ENCODE data around the gene OR5L2. TPM values are rescaled to one million over a fixed set of nuclear protein-coding genes. Genes with fewer than 3 reads are reported as not detected.

The OR5L2 gene
- total RNA-seq, 1 experiment from 2014 or later: not detected

GRCh38 chr11:55849037-55849436 is 22.0 kb downstream of the OR5L2 start:
- Histone ChIP-seq H3K4me1 (ENCODE audit: control insufficient read depth in 1 of 2, insufficient read depth in 2 of 2, low read length in 2 of 2) (no peaks in the 10 kb centered on the region), H3K4me2 (ENCODE audit: low read length) (no peak overlapping the region), H3K36me3 (ENCODE audit: control insufficient read depth in 1 of 2, insufficient read depth in 2 of 2, low read length in 2 of 2) (no peaks in the 10 kb centered on the region), H3K79me2 (ENCODE audit: insufficient read depth, low read length) (no peaks in the 10 kb centered on the region), H3K9me2 (ENCODE audit: insufficient read depth) (no peaks in the 10 kb centered on the region), H3K9me3 (ENCODE audit: control insufficient read depth in 1 of 2, insufficient read depth in 1 of 2, low read depth in 1 of 2, low read length in 2 of 2) (peaks cover 3 to 13% of the 10 kb centered on the region in 2 experiments; a peak in 3 of 4 replicates), H4K20me1 (ENCODE audit: insufficient read depth) (no peaks in the 10 kb centered on the region), H3K27me3 (ENCODE audit: insufficient read depth, low read length) (no peaks in the 10 kb centered on the region), H3K4me3 (replicated peaks in 1 of 2; ENCODE audit: low read depth in 1 of 2, low read length in 2 of 2) (no peak overlapping the region), H2AFZ (ENCODE audit: low read depth, low read length, poor library complexity, severe bottlenecking) (no peak overlapping the region), H3K27ac (ENCODE audit: low read depth, low read length) (no peak overlapping the region), H3K9ac (ENCODE audit: low read length) (no peak overlapping the region)
- ChIA-PET RAD21 (ENCODE audit: low non-redundant PET in 1 of 2, low total read pairs in 2 of 2, uncharacterized antibody in 2 of 2, unreplicated experiment in 2 of 2) (no interaction called here), CTCF (no interaction called here), POLR2A (no interaction called here)
- no peak for ATAC-seq
- TF ChIP-seq SRF (IDR thresholded peaks at IDR 0.05; ENCODE audit: low read depth) (no peak), RAD21 (IDR thresholded peaks at IDR 0.05; ENCODE audit: low read depth) (no peak), TCF7L2 (IDR thresholded peaks at IDR 0.05; ENCODE audit: borderline replicate concordance, extremely low read depth, insufficient read depth, insufficient read length) (no peak), ZFX (IDR thresholded peaks at IDR 0.05) (no peak), EGR1 (IDR thresholded peaks at IDR 0.05; ENCODE audit: low read depth) (no peak), SIN3A (IDR thresholded peaks at IDR 0.05; ENCODE audit: low read depth) (no peak), CEBPB (IDR thresholded peaks at IDR 0.05; ENCODE audit: low read depth) (no peak), POLR2AphosphoS5 (IDR thresholded peaks at IDR 0.05; ENCODE audit: low read depth, low read length) (no peak), EZH2 (IDR thresholded peaks at IDR 0.05) (no peak), MAX (IDR thresholded peaks at IDR 0.05) (no peak), SP1 (IDR thresholded peaks at IDR 0.05; ENCODE audit: low read depth) (no peak)
- TF ChIP-seq, protein P1, sequence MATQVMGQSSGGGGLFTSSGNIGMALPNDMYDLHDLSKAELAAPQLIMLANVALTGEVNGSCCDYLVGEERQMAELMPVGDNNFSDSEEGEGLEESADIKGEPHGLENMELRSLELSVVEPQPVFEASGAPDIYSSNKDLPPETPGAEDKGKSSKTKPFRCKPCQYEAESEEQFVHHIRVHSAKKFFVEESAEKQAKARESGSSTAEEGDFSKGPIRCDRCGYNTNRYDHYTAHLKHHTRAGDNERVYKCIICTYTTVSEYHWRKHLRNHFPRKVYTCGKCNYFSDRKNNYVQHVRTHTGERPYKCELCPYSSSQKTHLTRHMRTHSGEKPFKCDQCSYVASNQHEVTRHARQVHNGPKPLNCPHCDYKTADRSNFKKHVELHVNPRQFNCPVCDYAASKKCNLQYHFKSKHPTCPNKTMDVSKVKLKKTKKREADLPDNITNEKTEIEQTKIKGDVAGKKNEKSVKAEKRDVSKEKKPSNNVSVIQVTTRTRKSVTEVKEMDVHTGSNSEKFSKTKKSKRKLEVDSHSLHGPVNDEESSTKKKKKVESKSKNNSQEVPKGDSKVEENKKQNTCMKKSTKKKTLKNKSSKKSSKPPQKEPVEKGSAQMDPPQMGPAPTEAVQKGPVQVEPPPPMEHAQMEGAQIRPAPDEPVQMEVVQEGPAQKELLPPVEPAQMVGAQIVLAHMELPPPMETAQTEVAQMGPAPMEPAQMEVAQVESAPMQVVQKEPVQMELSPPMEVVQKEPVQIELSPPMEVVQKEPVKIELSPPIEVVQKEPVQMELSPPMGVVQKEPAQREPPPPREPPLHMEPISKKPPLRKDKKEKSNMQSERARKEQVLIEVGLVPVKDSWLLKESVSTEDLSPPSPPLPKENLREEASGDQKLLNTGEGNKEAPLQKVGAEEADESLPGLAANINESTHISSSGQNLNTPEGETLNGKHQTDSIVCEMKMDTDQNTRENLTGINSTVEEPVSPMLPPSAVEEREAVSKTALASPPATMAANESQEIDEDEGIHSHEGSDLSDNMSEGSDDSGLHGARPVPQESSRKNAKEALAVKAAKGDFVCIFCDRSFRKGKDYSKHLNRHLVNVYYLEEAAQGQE (IDR thresholded peaks at IDR 0.05; ENCODE audit: low read depth): no peak
- TF ChIP-seq, protein P2, sequence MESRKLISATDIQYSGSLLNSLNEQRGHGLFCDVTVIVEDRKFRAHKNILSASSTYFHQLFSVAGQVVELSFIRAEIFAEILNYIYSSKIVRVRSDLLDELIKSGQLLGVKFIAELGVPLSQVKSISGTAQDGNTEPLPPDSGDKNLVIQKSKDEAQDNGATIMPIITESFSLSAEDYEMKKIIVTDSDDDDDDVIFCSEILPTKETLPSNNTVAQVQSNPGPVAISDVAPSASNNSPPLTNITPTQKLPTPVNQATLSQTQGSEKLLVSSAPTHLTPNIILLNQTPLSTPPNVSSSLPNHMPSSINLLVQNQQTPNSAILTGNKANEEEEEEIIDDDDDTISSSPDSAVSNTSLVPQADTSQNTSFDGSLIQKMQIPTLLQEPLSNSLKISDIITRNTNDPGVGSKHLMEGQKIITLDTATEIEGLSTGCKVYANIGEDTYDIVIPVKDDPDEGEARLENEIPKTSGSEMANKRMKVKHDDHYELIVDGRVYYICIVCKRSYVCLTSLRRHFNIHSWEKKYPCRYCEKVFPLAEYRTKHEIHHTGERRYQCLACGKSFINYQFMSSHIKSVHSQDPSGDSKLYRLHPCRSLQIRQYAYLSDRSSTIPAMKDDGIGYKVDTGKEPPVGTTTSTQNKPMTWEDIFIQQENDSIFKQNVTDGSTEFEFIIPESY (IDR thresholded peaks at IDR 0.05; ENCODE audit: extremely low read depth, insufficient replicate concordance, low read length): no peak
- BruUV-seq (replicated peaks): no TSS peak
- DNase-seq (ENCODE audit: low read depth, low spot score): no peak
- intact Hi-C loops (cut with micrococcal nuclease): no loop called here
